Mucosa of rectum (tissue), 2 donors: ENCODE results near the gene PRDM8.

ENCODE experiments used
- H3K27ac ChIP-seq, 2 donors: one replicate each; pipeline ENCODE4 v1.7.0; 2013; ENCODE audit warnings: inconsistent platforms in 2 of 2, low read depth in 2 of 2, low read length in 2 of 2
- H3K27me3 ChIP-seq, 2 donors: one replicate each; pipeline ENCODE4 v1.7.0; 2013; ENCODE audit warnings: low read length in 2 of 2; ENCODE audit not compliant: control insufficient read depth in 2 of 2, insufficient read depth in 2 of 2
- H3K36me3 ChIP-seq, 2 donors: one replicate each; pipeline ENCODE4 v1.7.0; 2013; ENCODE audit warnings: low read length in 2 of 2; ENCODE audit not compliant: control insufficient read depth in 2 of 2, insufficient read depth in 2 of 2
- H3K4me1 ChIP-seq, 2 donors: one replicate each; pipeline ENCODE4 v1.7.0; 2013; ENCODE audit warnings: low read length in 2 of 2, mild to moderate bottlenecking in 1 of 2; ENCODE audit not compliant: control insufficient read depth in 2 of 2, insufficient read depth in 2 of 2
- H3K4me3 ChIP-seq, 2 donors: one replicate each; pipeline ENCODE4 v1.7.0; 2013; ENCODE audit warnings: low read length in 2 of 2
- H3K9ac ChIP-seq, 2 donors: one replicate each; pipeline ENCODE4 v1.7.0; 2013; ENCODE audit warnings: low read length in 2 of 2, low read depth in 1 of 2, mild to moderate bottlenecking in 1 of 2
- H3K9me3 ChIP-seq, 2 donors: one replicate each; pipeline ENCODE4 v1.7.0; 2013; ENCODE audit warnings: low read length in 2 of 2; ENCODE audit not compliant: control insufficient read depth in 2 of 2
- donor health status: healthy.
- donor health status: Normal muscosa, but diverticular disease.

The PRDM8 gene

DNA sequence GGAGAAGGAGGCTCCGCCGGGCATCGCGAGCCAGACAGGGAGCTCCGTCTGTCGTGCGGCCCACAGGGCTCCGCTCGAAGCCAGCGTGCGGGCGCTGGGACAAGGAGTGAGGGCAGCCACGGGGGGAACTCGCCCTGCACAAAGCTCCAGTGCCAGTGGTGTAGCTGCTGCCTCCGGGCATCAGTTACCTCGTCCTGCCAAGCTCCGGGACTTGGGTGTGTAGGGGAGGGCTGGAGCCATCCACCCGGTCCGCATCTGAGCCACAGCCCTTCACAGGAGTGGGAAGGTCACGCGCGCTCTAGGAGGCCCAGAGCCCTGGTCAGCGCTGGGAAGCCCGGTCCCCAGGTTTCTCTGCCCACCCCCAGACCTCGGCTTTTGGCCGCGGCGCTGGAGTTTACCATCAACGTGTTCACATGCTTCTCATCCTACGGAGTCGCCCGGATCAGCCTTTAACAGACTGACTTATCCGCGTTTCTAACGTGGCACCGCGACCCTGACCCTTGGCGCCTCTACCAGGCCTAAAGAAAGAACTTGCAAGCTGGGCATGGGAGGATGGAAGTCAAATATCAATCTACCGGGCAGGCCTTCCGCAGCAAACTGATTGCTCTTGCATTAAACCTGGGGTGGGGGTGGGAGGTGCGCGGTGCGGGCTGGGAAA lies 8.4 kb upstream of the PRDM8 start:
- Histone ChIP-seq H3K9me3 (no peaks in the 10 kb centered on the region), H3K27me3 (peaks cover 18 to 70% of the 10 kb centered on the region in 2 donors), H3K4me1 (peaks cover 12 to 13% of the 10 kb centered on the region in 2 donors), H3K9ac (no peak overlapping the region), H3K27ac (no peak overlapping the region), H3K36me3 (no peaks in the 10 kb centered on the region), H3K4me3 (no peak overlapping the region)

- Histone ChIP-seq H3K36me3 (no peaks in the 10 kb centered on the region), H3K9ac (no peak overlapping the region), H3K4me1 (peaks cover 9 to 10% of the 10 kb centered on the region in 2 donors), H3K27ac (no peak overlapping the region), H3K9me3 (no peaks in the 10 kb centered on the region), H3K27me3 (peaks cover 16 to 74% of the 10 kb centered on the region in 2 donors), H3K4me3 (no peak overlapping the region)
Measured at GRCh38 chr4:80189581-80189955, 7.7 kb upstream of the PRDM8 start.

GRCh38 chr4:80189956-80190677 lies 7.2 kb upstream of the PRDM8 start:
- no peak overlapping the region for H3K4me3 ChIP-seq
- no peak overlapping the region for H3K9ac ChIP-seq
- peaks cover 4 to 5% of the 10 kb centered on the region in 2 donors for H3K4me1 ChIP-seq
- peaks cover 10 to 70% of the 10 kb centered on the region in 2 donors for H3K27me3 ChIP-seq
- H3K27ac ChIP-seq: no peak overlapping the region
- no peaks in the 10 kb centered on the region for H3K36me3 ChIP-seq
- no peaks in the 10 kb centered on the region for H3K9me3 ChIP-seq

DNA sequence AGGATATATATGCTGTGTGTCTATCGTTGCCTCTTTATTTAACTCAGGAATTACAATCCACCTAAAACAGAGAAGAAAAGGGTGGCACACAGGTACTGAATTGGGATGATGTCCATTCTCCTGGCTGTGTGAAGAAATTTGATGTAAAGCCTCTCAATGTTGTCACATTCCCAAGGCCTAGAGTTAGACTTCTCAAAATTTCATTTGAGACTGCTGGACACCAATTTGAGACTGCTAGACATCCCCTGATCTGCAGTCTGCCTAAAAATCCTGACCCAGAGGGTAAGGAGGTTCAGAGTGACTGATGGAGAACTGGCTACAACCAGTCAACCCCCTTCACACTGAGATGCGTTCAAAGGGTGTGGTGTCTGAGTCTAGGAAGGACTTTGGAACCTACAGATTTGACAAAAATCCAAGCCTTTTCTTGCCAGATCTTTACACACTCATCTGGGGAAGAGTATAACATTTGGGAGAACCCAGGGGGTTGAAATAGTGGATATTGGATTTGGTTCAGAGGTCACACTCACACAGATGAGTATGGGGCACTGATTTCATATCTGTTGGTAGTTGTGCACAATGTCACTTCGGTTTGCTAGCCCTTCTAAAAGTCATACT lies 4.9 kb upstream of the PRDM8 start:
- Histone ChIP-seq H3K4me1 (peaks cover 0 to 5% of the 10 kb centered on the region in 2 donors), H3K27ac (no peak overlapping the region), H3K36me3 (no peaks in the 10 kb centered on the region)

GRCh38 chr4:80192937-80193336 lies 4.4 kb upstream of the PRDM8 start:
- H3K27me3 ChIP-seq: peaks cover 14 to 68% of the 10 kb centered on the region in 2 donors
- H3K4me3 ChIP-seq: no peak overlapping the region
- H3K9me3 ChIP-seq: no peaks in the 10 kb centered on the region
- no peak overlapping the region for H3K27ac ChIP-seq
- no peaks in the 10 kb centered on the region for H3K36me3 ChIP-seq
- no peak overlapping the region for H3K9ac ChIP-seq
- peaks cover 0 to 5% of the 10 kb centered on the region in 2 donors for H3K4me1 ChIP-seq

More for the DNA sequence above, 4.9 kb upstream of the PRDM8 start:
- H3K4me3 ChIP-seq: no peak overlapping the region
- no peaks in the 10 kb centered on the region for H3K9me3 ChIP-seq
- peaks cover 14 to 68% of the 10 kb centered on the region in 2 donors for H3K27me3 ChIP-seq
- no peak overlapping the region for H3K9ac ChIP-seq

DNA sequence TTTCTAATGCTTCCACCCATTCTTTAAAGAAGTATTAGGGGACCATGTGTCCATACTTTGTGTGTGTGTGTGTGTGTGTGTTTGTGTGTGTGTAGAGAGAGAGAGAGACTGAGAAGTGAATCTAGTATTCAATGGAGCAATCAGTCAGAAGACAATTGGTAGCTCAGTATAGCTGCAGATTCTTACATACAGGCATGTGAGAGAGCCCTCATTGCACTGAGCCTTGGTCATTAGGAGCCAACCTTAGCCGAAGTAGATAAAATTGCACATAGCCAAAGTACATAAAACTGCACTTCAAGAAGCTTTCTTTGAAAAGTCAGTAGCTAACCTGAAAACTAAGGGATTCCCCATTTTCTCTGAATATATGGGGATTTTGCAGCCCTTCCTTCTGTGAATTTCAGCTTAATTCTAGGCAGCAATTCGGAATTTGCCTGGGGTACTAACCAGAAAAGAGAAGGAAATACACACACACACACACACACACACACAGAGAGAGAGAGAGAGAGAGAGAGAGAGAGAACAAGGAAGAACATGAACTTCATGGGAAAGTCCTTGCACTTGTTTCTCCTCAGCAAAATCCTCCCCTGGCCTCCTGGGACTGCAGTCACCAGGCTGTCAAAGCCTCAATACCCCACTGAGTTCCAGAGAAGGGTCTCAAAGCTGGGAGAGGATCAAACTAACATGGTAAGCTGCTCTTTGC lies 1.7 kb upstream of the PRDM8 start:
- Histone ChIP-seq H3K4me3 (no peak overlapping the region), H3K9me3 (no peaks in the 10 kb centered on the region), H3K9ac (no peak overlapping the region), H3K27ac (no peak overlapping the region), H3K27me3 (peaks cover 25 to 64% of the 10 kb centered on the region in 2 donors), H3K4me1 (peaks cover 0 to 5% of the 10 kb centered on the region in 2 donors), H3K36me3 (no peaks in the 10 kb centered on the region)

GRCh38 chr4:80196259-80196921 lies 913 bp upstream of the PRDM8 start:
- no peaks in the 10 kb centered on the region for H3K9me3 ChIP-seq
- peaks cover 31 to 70% of the 10 kb centered on the region in 2 donors for H3K27me3 ChIP-seq
- peak overlapping the region in 1 of 2 donors; percentile 51 for H3K4me3 ChIP-seq
- H3K9ac ChIP-seq: no peak overlapping the region
- H3K36me3 ChIP-seq: no peaks in the 10 kb centered on the region
- no peak overlapping the region for H3K27ac ChIP-seq
- peaks cover 0 to 5% of the 10 kb centered on the region in 2 donors for H3K4me1 ChIP-seq

DNA sequence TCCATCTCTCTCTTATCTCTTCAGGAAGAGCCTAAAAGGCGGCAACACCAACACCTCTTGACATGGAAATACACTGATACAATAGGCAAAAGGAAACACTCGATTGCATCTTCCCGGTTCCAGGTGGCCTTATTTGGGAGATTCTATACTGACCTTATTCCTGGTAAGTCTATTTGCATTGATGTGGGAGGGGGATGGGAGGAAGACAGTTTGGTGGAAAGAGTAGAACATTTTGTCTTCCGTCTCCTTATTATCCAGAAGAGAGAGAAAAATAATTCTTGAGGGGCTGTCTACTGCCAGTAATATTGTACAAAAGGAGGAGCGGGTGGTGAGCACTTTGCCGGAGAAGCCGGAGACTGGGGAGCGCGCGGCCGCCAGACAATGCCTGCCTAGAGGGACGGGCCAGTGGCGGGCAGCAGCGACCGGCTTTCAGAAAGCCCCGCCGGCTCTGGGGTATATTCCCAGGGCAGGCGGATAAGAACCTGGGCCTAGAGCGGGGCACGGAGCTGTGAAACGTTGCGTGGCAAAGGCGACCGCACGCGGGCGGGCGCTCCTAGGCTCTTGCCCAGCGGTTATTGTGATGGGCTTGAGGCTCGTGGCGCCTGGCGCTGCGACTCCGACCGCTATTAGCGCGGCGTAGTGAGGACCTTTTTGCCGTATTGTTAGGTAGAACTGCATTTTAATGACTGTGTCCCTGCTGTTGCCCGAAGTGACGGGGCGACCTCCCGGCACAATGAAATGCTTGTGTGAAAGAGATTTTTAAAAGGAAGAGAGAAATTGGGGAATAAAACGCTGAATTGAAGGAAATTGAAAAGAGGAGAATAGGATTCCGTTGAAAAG lies 518 bp downstream of the PRDM8 start:
- Histone ChIP-seq H3K4me1 (peaks cover 0 to 9% of the 10 kb centered on the region in 2 donors), H3K9me3 (no peaks in the 10 kb centered on the region), H3K9ac (no peak overlapping the region), H3K4me3 (peak overlapping the region in 1 of 2 donors; percentile 51), H3K36me3 (no peaks in the 10 kb centered on the region), H3K27ac (no peak overlapping the region), H3K27me3 (peaks cover 34 to 65% of the 10 kb centered on the region in 2 donors)

DNA sequence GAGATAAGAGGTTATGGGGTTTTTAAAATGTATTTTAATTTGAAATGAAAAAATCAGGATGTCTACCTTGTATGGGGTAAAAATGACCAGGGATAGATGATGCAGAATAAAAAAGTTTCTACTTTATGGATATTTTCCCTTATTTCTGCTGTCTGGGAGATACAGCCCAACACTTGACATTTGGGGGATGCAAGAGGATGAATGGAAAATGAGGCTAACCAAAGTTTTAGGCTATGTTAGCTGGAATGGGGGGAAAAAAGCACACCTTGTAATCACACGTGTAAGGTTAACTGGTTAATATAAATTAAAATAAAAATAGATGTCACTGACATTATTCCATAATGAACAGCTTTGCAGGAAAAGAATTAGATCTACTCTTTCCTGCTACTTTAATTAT lies 1.1 kb downstream of the PRDM8 start:
- Histone ChIP-seq H3K9me3 (no peaks in the 10 kb centered on the region), H3K4me3 (peak overlapping the region in 1 of 2 donors; percentile 51), H3K36me3 (no peaks in the 10 kb centered on the region), H3K27me3 (peaks cover 34 to 63% of the 10 kb centered on the region in 2 donors), H3K27ac (no peak overlapping the region), H3K4me1 (peaks cover 2 to 13% of the 10 kb centered on the region in 2 donors), H3K9ac (no peak overlapping the region)
